Stimulated activated CD4-positive, alpha-beta T cell treated with anti-CD3 and anti-CD28 coated beads, Interleukin-15, amount 100 ng/mL, for 48 hours (primary cell): ENCODE measurements around the gene ZNF667.

Source experiments
- DNase-seq, 2 donors: peaks; one replicate each; pipeline ENCODE4 v3.0.0-alpha.2; 2020; ENCODE audit warnings: low read depth in 2 of 2

Gene ZNF667

GRCh38 chr19:56393119-56394012 is 83.8 kb downstream of the ZNF667 start, which contains the start of gene ZNF582:
ZNF582 (minus strand) TSS chr19:56393534; CDS start chr19:56391752, 1,782 bp downstream.
- DNase-seq, result peak; percentile 89 to 90
